Breast epithelium (tissue), 3 donors: ENCODE results near the gene LRRC37B.
"Not testable (repeated sequence)": the region's sequence is repeated elsewhere in the genome, so short reads cannot be mapped to it uniquely, and the experiment has no call there.

Experiments
- POLR2A ChIP-seq: fragments of 450-650 bp; IDR thresholded peaks from one replicate; pipeline ENCODE4 v1.6.1; 2016; ENCODE audit warnings: antibody characterized with exemption, mild to moderate bottlenecking, moderate library complexity
- POLR2AphosphoS5 ChIP-seq, 3 donors: sonication (generic); formaldehyde crosslinking; IDR thresholded peaks; one replicate each; pipeline ENCODE4 v1.6.1; 2017; ENCODE audit warnings: antibody characterized with exemption in 3 of 3
- TF ChIP-seq, protein P1 (sequence below), 3 donors: fragments of 450-650 bp; IDR thresholded peaks; one replicate each; pipeline ENCODE4 v1.5.1; 2016 to 2017; ENCODE audit warnings: antibody characterized with exemption in 3 of 3, mild to moderate bottlenecking in 3 of 3, moderate library complexity in 3 of 3

DNA sequence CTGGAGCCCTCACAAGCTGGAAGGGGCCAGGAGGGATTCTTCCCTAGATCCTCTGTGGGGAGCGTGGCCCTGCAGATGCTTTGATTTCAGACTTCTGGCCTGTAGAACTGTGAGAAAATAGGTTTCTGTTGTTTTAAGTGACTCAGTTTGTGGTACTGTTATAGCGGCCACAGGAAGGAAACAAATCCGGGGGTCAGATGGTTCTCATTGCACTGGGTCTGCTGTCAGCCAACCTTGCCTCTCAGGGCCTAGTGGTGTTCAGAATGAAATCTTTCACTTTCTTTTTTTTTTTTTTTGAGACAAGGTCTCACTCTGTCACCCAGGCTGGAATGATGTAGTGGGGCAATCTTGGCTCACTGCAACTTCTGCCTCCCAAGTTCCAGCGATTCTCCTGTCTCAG is 64.8 kb downstream of the LRRC37B start:
- TF ChIP-seq, protein P1, sequence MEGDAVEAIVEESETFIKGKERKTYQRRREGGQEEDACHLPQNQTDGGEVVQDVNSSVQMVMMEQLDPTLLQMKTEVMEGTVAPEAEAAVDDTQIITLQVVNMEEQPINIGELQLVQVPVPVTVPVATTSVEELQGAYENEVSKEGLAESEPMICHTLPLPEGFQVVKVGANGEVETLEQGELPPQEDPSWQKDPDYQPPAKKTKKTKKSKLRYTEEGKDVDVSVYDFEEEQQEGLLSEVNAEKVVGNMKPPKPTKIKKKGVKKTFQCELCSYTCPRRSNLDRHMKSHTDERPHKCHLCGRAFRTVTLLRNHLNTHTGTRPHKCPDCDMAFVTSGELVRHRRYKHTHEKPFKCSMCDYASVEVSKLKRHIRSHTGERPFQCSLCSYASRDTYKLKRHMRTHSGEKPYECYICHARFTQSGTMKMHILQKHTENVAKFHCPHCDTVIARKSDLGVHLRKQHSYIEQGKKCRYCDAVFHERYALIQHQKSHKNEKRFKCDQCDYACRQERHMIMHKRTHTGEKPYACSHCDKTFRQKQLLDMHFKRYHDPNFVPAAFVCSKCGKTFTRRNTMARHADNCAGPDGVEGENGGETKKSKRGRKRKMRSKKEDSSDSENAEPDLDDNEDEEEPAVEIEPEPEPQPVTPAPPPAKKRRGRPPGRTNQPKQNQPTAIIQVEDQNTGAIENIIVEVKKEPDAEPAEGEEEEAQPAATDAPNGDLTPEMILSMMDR (IDR thresholded peaks at IDR 0.05) = not testable (repeated sequence)
- TF ChIP-seq POLR2AphosphoS5 (IDR thresholded peaks at IDR 0.05); POLR2A: not testable (repeated sequence)
